K562 (cell line): ENCODE measurements around the gene COL5A1. TPM values are rescaled to one million over a fixed set of nuclear protein-coding genes. Genes with fewer than 3 reads are reported as not detected.

Experiments
- ATAC-seq: fragments of 200-7000 bp; cut with Tn5 transposase; 3 replicates; pipeline ENCODE4 v1.9.1; 2020; ENCODE audit warnings: moderate library complexity
- BruUV-seq: library from RNA; stranded (reverse); fragments of 400-500 nt; replicated peaks from 2 replicates; lab custom pipeline; 2021; lab: Mats Ljungman, UMichigan
- CTCF ChIA-PET: fragments of 300-600 bp; formaldehyde crosslinking; extraction: SDS; loops from one replicate; lab custom pipeline; 2021; ENCODE audit warnings: low intra/inter-chr PET ratio; lab: Yijun Ruan, JAX
- POLR2A ChIA-PET: fragments of 300-600, 350-650 bp; sonication (Branson Sonifier 250); formaldehyde crosslinking; extraction: SDS; loops from one replicate; lab custom pipeline; 2021; ENCODE audit warnings: antibody characterized with exemption, inconsistent platforms; lab: Yijun Ruan, JAX
- DNase-seq, 4 experiments: peaks; one replicate each; pipeline versions ENCODE4 v3.0.0 to v3.0.0-alpha.2; 2011 to 2018; ENCODE audit warnings: low spot score in 3 of 4, mixed read lengths in 3 of 4; ENCODE audit errors: extremely low read depth in 1 of 4
- FAIRE-seq: peaks from 2 replicates; lab custom pipeline; 2011; peaks lifted over from hg19 to GRCh38; lab: Jason Lieb, UNC
- H2AFZ ChIP-seq: 2 replicates; pipeline ENCODE4 v1.6.0; 2011; ENCODE audit warnings: low read depth, low read length, control low read depth, inconsistent platforms
- H3K27ac ChIP-seq: fragments of 200-600 bp; 3 replicates; pipeline ENCODE4 v1.8.0; 2011; ENCODE audit warnings: low read depth, mild to moderate bottlenecking, control low read depth, inconsistent platforms, low read length, moderate library complexity, mixed read lengths; ENCODE audit errors: extremely low read depth
- H3K27me3 ChIP-seq, 2 experiments: fragments of 300-600 bp in 1 of 2; 2 replicates in 1 of 2; 3 replicates in 1 of 2; pipeline versions ENCODE4 v1.6.0 to v1.8.0; 2011; ENCODE audit warnings: inconsistent platforms in 2 of 2, low read length in 2 of 2, mild to moderate bottlenecking in 1 of 2, mixed read lengths in 1 of 2, moderate library complexity in 1 of 2; ENCODE audit not compliant: control insufficient read depth in 2 of 2, insufficient read depth in 2 of 2
- H3K36me3 ChIP-seq: fragments of 300-600 bp; 3 replicates; pipeline ENCODE4 v1.8.0; 2011; ENCODE audit warnings: mild to moderate bottlenecking, low read length, inconsistent platforms; ENCODE audit not compliant: control insufficient read depth, insufficient read depth
- H3K4me1 ChIP-seq, 2 experiments: fragments of 200-600 bp in 1 of 2; replicated peaks in 1 of 2; 2 replicates in 1 of 2; 3 replicates in 1 of 2; pipeline versions ENCODE4 v1.5.1 to v1.8.0; 2011; ENCODE audit warnings: inconsistent platforms in 2 of 2, low read length in 2 of 2, mild to moderate bottlenecking in 1 of 2, mixed read lengths in 1 of 2, moderate library complexity in 1 of 2; ENCODE audit not compliant: control insufficient read depth in 2 of 2, insufficient read depth in 2 of 2
- H3K4me2 ChIP-seq: 2 replicates; pipeline ENCODE4 v1.6.1; 2011; ENCODE audit warnings: low read length, control low read depth, inconsistent platforms, mixed read lengths; ENCODE audit not compliant: insufficient read depth
- H3K4me3 ChIP-seq: fragments of 200-600 bp; sonication (generic), shearing (Covaris generic); 2 replicates; pipeline ENCODE4 v1.5.1; 2016; ENCODE audit warnings: control low read depth, inconsistent platforms
- H3K79me2 ChIP-seq: fragments of 200-600 bp; 3 replicates; pipeline ENCODE4 v1.8.0; 2011; ENCODE audit warnings: low read length, inconsistent platforms; ENCODE audit not compliant: control insufficient read depth, insufficient read depth
- H3K9ac ChIP-seq, 2 experiments: 2 replicates each; pipeline versions ENCODE4 v1.6.0 to v1.6.1; 2011; ENCODE audit warnings: low read depth in 2 of 2, low read length in 2 of 2, control low read depth in 1 of 2, inconsistent platforms in 1 of 2, mild to moderate bottlenecking in 1 of 2, mixed read lengths in 1 of 2; ENCODE audit not compliant: insufficient read depth in 1 of 2
- H3K9me1 ChIP-seq: one replicate; pipeline ENCODE4 v1.6.0; 2011; ENCODE audit warnings: inconsistent platforms, mild to moderate bottlenecking, low read length, moderate library complexity; ENCODE audit not compliant: control insufficient read depth, insufficient read depth
- H3K9me3 ChIP-seq: replicated peaks from 2 replicates; pipeline ENCODE4 v1.5.1; 2011; ENCODE audit warnings: low read depth, low read length, inconsistent platforms; ENCODE audit not compliant: control insufficient read depth, insufficient read depth
- H4K20me1 ChIP-seq: replicated peaks from 2 replicates; pipeline ENCODE4 v1.6.1; 2011; ENCODE audit warnings: low read length, inconsistent platforms, mixed read lengths; ENCODE audit not compliant: control insufficient read depth, insufficient read depth
- CC2D1A ChIP-seq: fragments of 450-650 bp; IDR thresholded peaks from 2 replicates; pipeline ENCODE4 v1.6.1; 2017; ENCODE audit warnings: mild to moderate bottlenecking
- GTF3C2 ChIP-seq: IDR thresholded peaks from 3 replicates; pipeline ENCODE4 v1.6.1; 2011; ENCODE audit warnings: borderline replicate concordance, mild to moderate bottlenecking, moderate library complexity; ENCODE audit not compliant: insufficient read length; ENCODE audit errors: extremely low read depth
- STAT5B ChIP-seq: fragments of 250-450 bp; sonication (Bioruptor Pico); IDR thresholded peaks from 2 replicates; pipeline ENCODE4 v1.8.0; 2021; ENCODE audit warnings: mild to moderate bottlenecking, inconsistent platforms
- ZFP30 ChIP-seq: fragments of 250-450 bp; sonication (Bioruptor Pico); IDR thresholded peaks from 2 replicates; pipeline ENCODE4 v1.8.0; 2022; ENCODE audit warnings: moderate library complexity, mild to moderate bottlenecking, inconsistent platforms, borderline replicate concordance
- WGBS: fragments of 100-300 bp; shearing (Covaris generic); methylation state at CpG from one replicate; pipeline ENCODE4 v1.1.6; 2016; ENCODE audit warnings: low coverage, mixed read lengths; ENCODE audit not compliant: insufficient coverage; ENCODE audit errors: missing lambda C conversion rate; 5-methylcytosine and 5-hydroxymethylcytosine counted together
- in situ Hi-C: fragments of 300-500 bp; cut with MboI; formaldehyde crosslinking; loops from 4 replicates; pipeline ENCODE4 v1.15.0; 2018; ENCODE audit warnings: inconsistent platforms, mixed read lengths
- intact Hi-C: fragments of 100-400 bp; cut with micrococcal nuclease; formaldehyde crosslinking; loops from 2 replicates; pipeline ENCODE4 v1.14.2; 2022
- polyA plus RNA-seq, 8 experiments: library from polyadenylated mRNA; depleted of rRNA in 4 of 8; stranded (reverse) in 5 of 8; unstranded in 3 of 8; fragments of >200 nt; fragmentation: Nextera tagmentation in 2 of 8; fragmentation: Illumina TruSeq in 1 of 8; extraction: Ambion mirVana in 2 of 8; extraction: Trizol in 1 of 8; gene quantifications; 2 replicates each; pipeline versions ENCODE4 v1.2.1 to v1.2.3, GENCODE V29; 2011 to 2014; ENCODE audit warnings: inconsistent platforms in 1 of 8, missing spikeins in 1 of 8
- total RNA-seq, 7 experiments: library from RNA; depleted of rRNA in 6 of 7; stranded (reverse); fragments of >200 nt in 6 of 7; fragmentation: Illumina TruSeq in 2 of 7; extraction: Trizol in 2 of 7; gene quantifications; 2 replicates each; pipeline versions ENCODE4 v1.2.1 to v1.2.3, GENCODE V29; 2011 to 2021; ENCODE audit warnings: low replicate concordance in 1 of 7

COL5A1 gene
- total and polyA plus RNA-seq, 9 of the 15 experiments (the other 6 are each of a cell fraction or from before 2014, with no cell fraction given) = under 0.01 to 0.13 (median 0.04) TPM; not detected in 6

GRCh38 chr9:134632329-134632728, 9.3 kb upstream of the COL5A1 start:
- intact Hi-C loops = no loop called here
- no peak for TF ChIP-seq CC2D1A
- no peak for TF ChIP-seq STAT5B (CRISPR knock-in tag)
- no peak for TF ChIP-seq ZFP30
- no peak for TF ChIP-seq GTF3C2
- no peaks in the 10 kb centered on the region for H3K9me1 ChIP-seq
- H4K20me1 ChIP-seq = peaks cover 3% of the 10 kb centered on the region; the same call in 1 of the 2 replicates
- no peaks in the 10 kb centered on the region for H3K4me1 ChIP-seq
- 0% methylated on average over 9 of the region's 9 CpGs for WGBS
- BruUV-seq = no TSS peak
- H3K36me3 ChIP-seq = no peaks in the 10 kb centered on the region
- no peaks in the 10 kb centered on the region for H3K9me3 ChIP-seq
- ATAC-seq = no peak
- CTCF ChIA-PET = interaction anchor here (0.5 kb wide), 1 partner anchor 20 kb away, joined by 3 read pairs; no protein-coding TSS in a partner anchor
- H3K4me2 ChIP-seq = no peak overlapping the region
- POLR2A ChIA-PET = interaction anchor here (0.6 kb wide), 1 partner anchor 12 kb away, joined by 3 read pairs; no protein-coding TSS in a partner anchor
- in situ Hi-C loops = no loop called here
- H3K4me3 ChIP-seq = no peak overlapping the region
- no peak for DNase-seq
- no peak overlapping the region for H2AFZ ChIP-seq
- no peak overlapping the region for H3K27ac ChIP-seq
- H3K79me2 ChIP-seq = no peaks in the 10 kb centered on the region
- H3K27me3 ChIP-seq = peaks cover under 1 to 56% of the 10 kb centered on the region in 2 experiments; a peak in 4 of 5 replicates
- H3K9ac ChIP-seq = no peak overlapping the region
- no peak for FAIRE-seq
